ENCODE data around the gene CCDC149.

Gene CCDC149

DNA sequence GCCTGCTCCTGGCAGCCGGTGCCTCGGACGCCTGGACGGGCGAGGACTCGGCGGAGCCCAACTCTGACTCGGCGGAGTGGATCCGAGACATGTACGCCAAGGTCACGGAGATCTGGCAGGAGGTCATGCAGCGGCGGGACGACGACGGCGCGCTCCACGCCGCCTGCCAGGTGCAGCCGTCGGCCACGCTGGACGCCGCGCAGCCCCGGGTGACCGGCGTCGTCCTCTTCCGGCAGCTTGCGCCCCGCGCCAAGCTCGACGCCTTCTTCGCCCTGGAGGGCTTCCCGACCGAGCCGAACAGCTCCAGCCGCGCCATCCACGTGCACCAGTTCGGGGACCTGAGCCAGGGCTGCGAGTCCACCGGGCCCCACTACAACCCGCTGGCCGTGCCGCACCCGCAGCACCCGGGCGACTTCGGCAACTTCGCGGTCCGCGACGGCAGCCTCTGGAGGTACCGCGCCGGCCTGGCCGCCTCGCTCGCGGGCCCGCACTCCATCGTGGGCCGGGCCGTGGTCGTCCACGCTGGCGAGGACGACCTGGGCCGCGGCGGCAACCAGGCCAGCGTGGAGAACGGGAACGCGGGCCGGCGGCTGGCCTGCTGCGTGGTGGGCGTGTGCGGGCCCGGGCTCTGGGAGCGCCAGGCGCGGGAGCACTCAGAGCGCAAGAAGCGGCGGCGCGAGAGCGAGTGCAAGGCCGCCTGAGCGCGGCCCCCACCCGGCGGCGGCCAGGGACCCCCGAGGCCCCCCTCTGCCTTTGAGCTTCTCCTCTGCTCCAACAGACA is 113.1 kb downstream of the CCDC149 start:
- no peak for ATAC-seq

DNA sequence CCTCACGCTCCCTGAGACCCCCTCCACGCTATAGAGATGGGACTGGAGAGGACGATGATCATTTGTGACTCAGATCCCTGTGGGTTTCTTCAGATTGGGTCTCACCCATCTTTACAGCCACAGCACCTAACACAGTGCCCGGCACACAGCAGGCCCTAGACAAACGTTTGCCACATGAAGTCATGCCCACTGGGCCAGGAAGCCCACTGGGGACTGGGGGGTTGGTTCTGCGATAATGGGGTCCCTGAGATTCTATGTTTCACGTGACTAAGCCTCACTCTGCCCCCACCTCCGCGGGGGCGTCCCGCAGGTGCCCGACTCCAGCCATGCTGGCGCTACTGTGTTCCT is 113.7 kb downstream of the CCDC149 start:
- ATAC-seq: no peak

DNA sequence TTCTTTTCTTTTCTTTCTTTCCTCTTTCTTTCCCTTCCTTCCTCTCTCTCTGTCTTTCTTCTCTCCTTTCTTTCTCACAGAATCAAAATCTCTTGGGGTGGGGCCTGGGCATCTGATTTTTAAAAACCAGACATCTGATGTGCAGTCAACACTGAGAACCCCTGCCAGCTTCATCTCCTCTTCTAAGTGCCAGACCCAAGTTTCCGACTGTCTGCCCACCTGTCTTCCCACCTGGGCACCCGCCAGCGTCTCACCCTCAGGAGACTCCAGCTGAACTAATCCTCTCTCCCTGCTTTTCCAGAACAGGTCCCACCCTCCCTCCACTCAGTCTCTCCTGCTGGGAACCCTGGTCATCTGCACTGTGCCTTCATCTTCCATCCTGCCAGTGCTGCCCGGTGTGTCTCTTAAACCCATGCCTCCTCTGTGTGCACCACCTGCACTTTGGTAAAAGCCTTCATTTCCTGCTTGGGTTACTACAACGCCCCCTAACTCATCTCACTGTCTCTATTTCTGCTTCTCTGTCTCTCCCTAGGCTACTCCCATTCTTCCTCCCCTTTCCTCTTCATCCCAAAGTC is 114.7 kb downstream of the CCDC149 start:
- ATAC-seq: no peak

DNA sequence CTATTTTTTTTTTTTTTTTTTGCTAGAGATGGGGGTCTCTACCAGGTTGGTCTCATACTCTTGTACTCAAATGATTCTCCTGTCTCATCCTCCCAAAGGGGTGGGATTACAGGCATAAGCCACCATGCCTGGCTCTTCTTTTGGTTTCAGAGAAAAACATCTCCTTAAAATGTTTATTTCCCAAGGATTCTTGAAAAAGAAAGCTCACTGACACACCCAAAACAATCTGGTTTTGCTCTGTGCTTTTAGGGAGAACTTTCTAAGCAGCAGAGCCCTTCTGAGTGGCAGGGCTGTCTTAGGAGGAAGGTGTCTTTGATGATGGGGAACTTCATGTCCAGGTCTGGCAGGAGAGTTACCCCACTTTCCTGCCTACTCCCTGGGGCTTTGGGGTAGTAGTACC is 116.2 kb downstream of the CCDC149 start:
- no peak for ATAC-seq

GRCh38 chr4:24795666-24796381 is 117.0 kb downstream of the CCDC149 start:
- no peak for ATAC-seq

- no peak for ATAC-seq
These were observed 117.8 kb downstream of the CCDC149 start, which contains the start of gene SOD3 for GRCh38 chr4:24794916-24795665. Gene SOD3, plus strand, starts transcription at chr4:24795573. Its CDS starts 3,949 bp downstream, at chr4:24799522.

- no peak for ATAC-seq
These were observed 118.4 kb downstream of the CCDC149 start for GRCh38 chr4:24794480-24794879.

- no peak for ATAC-seq
These were observed 118.8 kb downstream of the CCDC149 start for GRCh38 chr4:24794051-24794450.

GRCh38 chr4:24793219-24794005 is 119.4 kb downstream of the CCDC149 start:
- ATAC-seq: no peak

DNA sequence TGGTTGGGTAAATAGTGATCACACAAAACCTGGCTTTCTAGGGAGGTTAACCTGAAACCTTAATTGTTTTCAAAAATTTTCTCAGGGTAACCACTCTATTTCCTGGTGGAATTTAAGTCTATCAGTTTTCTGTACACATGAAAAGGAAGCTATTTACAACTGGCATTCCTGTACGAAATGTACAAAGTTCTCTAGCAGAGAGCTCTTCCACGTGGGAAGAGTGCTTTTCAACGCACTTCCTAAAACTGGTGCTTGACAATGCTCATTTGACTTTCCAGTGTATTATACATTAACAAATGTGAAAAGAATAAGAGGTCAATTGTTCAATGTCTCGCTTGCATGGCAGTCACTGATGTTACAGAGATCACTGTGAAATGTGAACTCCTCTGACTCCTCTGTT is 120.3 kb downstream of the CCDC149 start:
- ATAC-seq: no peak

DNA sequence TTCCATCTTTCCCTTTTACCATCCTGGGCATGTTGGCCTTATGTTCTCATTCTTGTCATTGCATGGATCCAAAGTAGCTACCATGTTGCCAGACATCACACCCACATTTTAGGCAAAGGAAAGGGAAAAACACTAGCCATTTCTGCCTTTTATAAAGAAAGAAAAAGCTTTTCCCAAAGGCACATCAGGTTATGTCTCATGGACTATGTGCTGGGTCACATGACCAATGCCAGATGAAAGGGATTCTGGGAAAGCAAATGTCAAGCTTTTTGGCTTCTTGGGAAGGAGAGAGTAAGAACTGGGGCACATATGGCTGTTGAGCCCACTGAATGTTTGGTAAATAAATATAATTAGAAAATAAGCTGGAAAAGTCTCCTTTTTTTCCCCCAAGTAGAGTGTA is 121.8 kb downstream of the CCDC149 start:
- ATAC-seq: no peak

- ATAC-seq: no peak
These were observed 129.3 kb downstream of the CCDC149 start for GRCh38 chr4:24783506-24783905.

DNA sequence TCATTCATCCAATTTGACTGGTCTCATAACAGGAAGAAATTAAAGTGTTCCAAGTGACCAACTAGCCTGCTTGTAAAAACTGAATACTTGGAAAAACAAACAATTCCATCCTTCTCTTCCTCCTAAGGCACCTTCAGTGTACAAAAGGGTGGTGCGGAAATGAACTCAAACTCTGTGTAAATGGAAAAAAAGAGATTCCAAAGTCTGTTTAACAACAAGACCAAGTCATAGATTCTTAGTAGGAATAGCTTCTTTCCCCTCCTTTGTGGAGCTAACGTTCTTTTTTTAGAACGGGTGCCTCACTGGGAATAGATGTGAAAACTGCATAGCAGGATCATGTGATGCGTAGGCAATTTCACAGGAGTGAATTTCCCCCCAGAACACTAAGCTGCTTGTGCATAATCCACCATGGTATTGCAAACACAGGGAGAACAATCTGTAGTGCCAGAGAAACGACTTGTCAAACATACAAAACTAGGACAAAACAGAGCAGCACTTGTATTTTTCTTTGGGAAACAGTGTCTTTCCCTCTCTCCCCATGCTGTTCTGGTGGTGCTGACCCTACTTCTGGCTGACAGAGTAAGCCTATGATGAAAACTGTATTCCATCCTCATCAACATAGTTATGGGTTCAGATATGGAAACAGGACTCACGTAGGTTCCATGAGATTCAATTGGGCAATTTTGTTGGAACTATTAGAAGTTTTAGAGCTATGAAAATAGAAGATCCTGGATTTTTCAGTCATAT is 130.7 kb downstream of the CCDC149 start:
- ATAC-seq: no peak

DNA sequence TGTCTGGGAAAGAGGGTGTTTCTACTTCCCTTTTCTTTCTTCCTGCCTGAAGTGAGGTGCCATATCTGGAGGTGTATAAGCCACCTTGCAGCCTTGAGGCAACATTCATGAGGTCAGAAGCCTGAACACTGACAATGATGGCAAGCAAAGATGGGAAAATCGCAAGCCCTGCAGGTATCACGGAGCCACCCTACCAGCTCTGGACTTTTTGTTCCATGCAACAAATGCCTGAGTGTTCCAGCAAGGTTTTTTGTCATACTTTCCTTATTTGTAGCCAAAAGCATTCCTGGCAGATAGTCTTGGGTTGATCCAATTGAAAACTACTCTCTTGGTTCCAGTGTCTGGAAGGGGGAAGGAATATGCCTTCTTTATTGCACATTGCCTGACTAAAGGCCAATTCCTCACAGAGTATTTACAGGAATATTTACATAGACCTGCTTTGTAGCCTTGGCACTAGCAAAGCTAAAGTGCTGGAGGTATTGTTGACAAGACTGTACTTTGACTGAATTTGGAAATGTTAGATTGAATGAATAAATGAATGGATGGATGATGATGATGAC is 131.8 kb downstream of the CCDC149 start:
- no peak for ATAC-seq

DNA sequence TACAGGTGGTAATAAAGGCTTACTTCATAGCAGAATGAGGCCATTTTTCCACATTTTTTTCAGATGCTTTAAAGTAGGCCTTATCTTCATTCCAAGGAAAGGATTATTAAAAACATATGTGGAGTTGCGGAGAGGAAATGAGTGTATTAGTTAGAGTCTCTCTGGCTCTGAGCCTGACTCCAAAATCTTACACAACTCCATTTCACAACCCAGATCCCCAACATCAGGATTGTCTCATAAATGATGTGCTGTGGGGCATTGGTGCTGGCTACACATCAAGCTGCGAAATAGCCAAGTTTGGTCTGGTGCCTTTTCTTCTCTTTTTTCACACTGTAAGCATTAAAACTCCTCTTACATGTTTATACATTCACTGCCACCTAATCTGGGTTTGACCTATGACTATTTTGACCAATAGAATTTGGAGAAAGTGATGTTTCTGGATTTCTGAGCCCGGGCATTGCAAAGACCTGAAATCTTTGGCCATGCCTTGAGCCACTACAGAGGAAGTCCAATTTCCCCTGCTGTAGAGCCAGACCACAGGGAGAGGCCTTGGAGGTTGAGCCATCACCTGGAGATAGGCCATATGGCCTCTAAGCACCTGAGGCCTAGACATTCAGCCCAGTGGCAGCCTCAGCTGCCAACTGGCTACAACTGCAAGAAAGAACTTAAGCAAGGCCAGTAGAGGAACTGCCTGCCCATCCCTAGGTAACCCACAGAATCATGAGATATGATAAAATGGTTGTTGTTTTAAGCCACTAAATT is 134.2 kb downstream of the CCDC149 start:
- no peak for ATAC-seq

GRCh38 chr4:24777536-24778463 is 135.0 kb downstream of the CCDC149 start:
- no peak for ATAC-seq

GRCh38 chr4:24775750-24776149 is 137.1 kb downstream of the CCDC149 start:
- no peak for ATAC-seq

DNA sequence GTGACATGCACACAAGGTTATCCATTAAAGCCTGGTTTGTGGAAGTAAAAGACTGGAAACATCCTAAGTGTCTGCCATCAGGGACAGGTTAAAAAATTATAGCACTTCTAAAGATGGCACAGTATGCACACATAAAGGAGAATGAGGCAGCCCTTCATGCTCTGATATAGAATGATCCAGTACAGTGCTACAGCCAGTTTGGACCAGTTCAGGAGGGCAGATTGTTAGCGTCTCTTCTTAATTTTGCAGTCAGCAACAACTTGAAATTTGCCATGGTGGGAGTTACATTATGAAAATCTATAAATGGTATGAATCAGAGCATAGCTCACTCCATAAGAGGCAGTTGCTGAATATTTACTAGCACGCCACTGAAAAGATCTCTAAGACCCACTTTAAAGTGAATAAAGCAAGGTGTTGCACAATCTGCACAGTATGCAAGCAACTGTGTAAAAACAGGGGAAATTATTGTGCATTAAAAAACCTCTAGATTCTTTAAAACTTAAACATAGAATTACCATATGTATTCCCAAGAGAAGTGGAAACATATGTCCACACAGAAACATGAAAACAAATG is 137.7 kb downstream of the CCDC149 start:
- no peak for ATAC-seq

- no peak for ATAC-seq
These were observed 138.4 kb downstream of the CCDC149 start for GRCh38 chr4:24774452-24774851.
